GM23248 (cell line): ENCODE results near the gene TEPSIN. TPM values are rescaled to one million over a fixed set of nuclear protein-coding genes. Genes with fewer than 3 reads are reported as not detected.

ENCODE experiments used
- DNase-seq: peaks from one replicate; pipeline ENCODE4 v3.0.0-alpha.2; 2015
- H2AFZ ChIP-seq: fragments of 200-600 bp; sonication (generic); 2 replicates; pipeline ENCODE4 v1.6.1; 2016; ENCODE audit warnings: antibody characterized with exemption
- H3F3A ChIP-seq: fragments of 200-600 bp; sonication (generic); 2 replicates; pipeline ENCODE4 v1.6.1; 2016; ENCODE audit warnings: mild to moderate bottlenecking, antibody characterized with exemption, mixed run types; ENCODE audit not compliant: insufficient read depth
- H3K27ac ChIP-seq: fragments of 200-600 bp; sonication (generic); 2 replicates; pipeline ENCODE4 v1.5.1; 2016; ENCODE audit warnings: mild to moderate bottlenecking
- H3K27me3 ChIP-seq: fragments of 200-600 bp; sonication (generic); replicated peaks from 2 replicates; pipeline ENCODE4 v1.6.1; 2016; ENCODE audit warnings: mild to moderate bottlenecking; ENCODE audit not compliant: insufficient read depth
- H3K36me3 ChIP-seq: fragments of 200-600 bp; sonication (generic); 2 replicates; pipeline ENCODE4 v1.6.1; 2016; ENCODE audit warnings: low read depth, mild to moderate bottlenecking
- H3K4me1 ChIP-seq: fragments of 200-600 bp; sonication (generic); 2 replicates; pipeline ENCODE4 v1.6.1; 2016; ENCODE audit warnings: mild to moderate bottlenecking; ENCODE audit not compliant: insufficient read depth
- H3K4me2 ChIP-seq: fragments of 200-600 bp; sonication (generic); one replicate; pipeline ENCODE4 v1.6.1; 2016; ENCODE audit warnings: mild to moderate bottlenecking; ENCODE audit not compliant: unreplicated experiment
- H3K4me3 ChIP-seq: fragments of 200-600 bp; sonication (generic); 2 replicates; pipeline ENCODE4 v1.5.1; 2016; ENCODE audit warnings: mild to moderate bottlenecking
- H3K79me2 ChIP-seq: fragments of 200-600 bp; sonication (generic); 2 replicates; pipeline ENCODE4 v1.6.1; 2016; ENCODE audit warnings: mild to moderate bottlenecking; ENCODE audit not compliant: insufficient read depth
- H3K9ac ChIP-seq: fragments of 200-600 bp; sonication (generic); 2 replicates; pipeline ENCODE4 v1.6.1; 2016; ENCODE audit warnings: mild to moderate bottlenecking
- H3K9me2 ChIP-seq: fragments of 200-600 bp; sonication (generic); 2 replicates; pipeline ENCODE4 v1.6.1; 2016; ENCODE audit warnings: mixed run types, mild to moderate bottlenecking, moderate library complexity; ENCODE audit not compliant: insufficient read depth
- H3K9me3 ChIP-seq: fragments of 200-600 bp; sonication (generic); one replicate; pipeline ENCODE4 v1.6.1; 2017; ENCODE audit warnings: low read depth
- H4K20me1 ChIP-seq: fragments of 200-600 bp; sonication (generic); 2 replicates; pipeline ENCODE4 v1.6.0; 2016; ENCODE audit not compliant: insufficient read depth
- EZH2 ChIP-seq: fragments of 200-600 bp; sonication (generic); IDR thresholded peaks from 2 replicates; pipeline ENCODE4 v1.6.1; 2018; ENCODE audit warnings: antibody characterized with exemption, mild to moderate bottlenecking; ENCODE audit not compliant: insufficient read depth, poor library complexity, severe bottlenecking
- EZH2phosphoT487 ChIP-seq: fragments of 200-600 bp; sonication (generic); IDR thresholded peaks from 2 replicates; pipeline ENCODE4 v1.6.1; 2018; ENCODE audit warnings: antibody characterized with exemption, moderate library complexity, mild to moderate bottlenecking, low read depth; ENCODE audit not compliant: insufficient read depth
- WGBS, 2 experiments: methylation state at CpG; one replicate each; pipeline ENCODE4 v1.1.6; 2015 to 2017; ENCODE audit warnings: low lambda C conversion rate in 2 of 2, low coverage in 1 of 2; ENCODE audit errors: missing lambda C conversion rate in 2 of 2; 5-methylcytosine and 5-hydroxymethylcytosine counted together
- in situ Hi-C: fragments of 300-500 bp; cut with MboI; formaldehyde crosslinking; loops from 2 replicates; pipeline ENCODE4 v1.15.0; 2020
- polyA plus RNA-seq: library from polyadenylated mRNA; unstranded; fragments of >200 nt; fragmentation: Nextera tagmentation; extraction: Ambion mirVana; gene quantifications from 2 replicates; pipeline ENCODE4 v1.2.1, GENCODE V29; 2016
- total RNA-seq: library from RNA; depleted of rRNA; stranded (reverse); fragments of >200 nt; shearing (Covaris generic); gene quantifications from 2 replicates; pipeline ENCODE4 v1.2.3, GENCODE V29; 2014

Gene TEPSIN
- total and polyA plus RNA-seq, 2 experiments from 2014 or later = 2.7 to 16.1 TPM

DNA sequence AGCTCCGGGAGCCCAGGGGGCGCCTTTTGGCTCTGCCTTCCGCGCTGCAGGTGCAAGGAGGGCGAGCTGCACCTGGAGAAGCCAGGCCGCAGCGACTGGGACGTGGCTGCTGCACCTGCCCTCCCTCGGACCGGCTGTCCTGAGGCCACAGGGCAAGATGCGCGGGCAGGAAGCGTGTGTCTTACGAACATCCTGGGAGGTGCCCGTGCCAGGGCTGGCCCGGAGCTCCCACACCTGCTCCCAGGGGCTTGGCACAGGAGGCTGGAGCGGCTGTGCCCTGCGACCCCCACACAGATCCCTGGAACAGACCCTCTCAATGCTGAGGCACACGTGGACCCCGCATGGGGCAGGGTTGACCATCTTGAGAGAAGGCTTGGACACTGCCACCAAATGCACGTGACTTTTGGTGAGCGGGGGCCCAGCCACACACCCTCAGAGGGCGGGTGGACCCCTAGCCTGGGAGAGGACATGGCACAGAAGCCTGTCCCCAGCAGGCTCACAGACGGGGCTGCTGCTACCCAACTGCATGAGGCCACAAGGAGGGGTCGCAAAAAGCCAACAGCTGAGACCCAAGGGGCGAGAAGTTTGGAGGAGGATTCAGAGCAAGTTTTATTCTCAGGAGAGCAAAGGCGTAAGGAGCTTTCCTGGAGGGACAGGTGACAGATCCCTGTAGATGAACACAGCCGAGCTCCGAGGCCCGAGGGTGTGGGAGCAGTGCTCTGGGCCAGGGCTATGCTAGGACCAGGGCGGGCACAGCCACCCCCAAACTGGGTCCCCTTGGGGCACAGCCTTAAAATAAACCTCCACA lies 11.6 kb upstream of the TEPSIN start:
- no peaks in the 10 kb centered on the region for H3K27me3 ChIP-seq
- no peak overlapping the region for H3K27ac ChIP-seq
- in situ Hi-C loops = no loop called here
- H3K4me3 ChIP-seq = no peak overlapping the region
- no peaks in the 10 kb centered on the region for H3K36me3 ChIP-seq
- H3K79me2 ChIP-seq = peaks cover 7% of the 10 kb centered on the region; the same call in 1 of the 2 replicates
- no peak overlapping the region for H2AFZ ChIP-seq
- no peaks in the 10 kb centered on the region for H3K9me2 ChIP-seq
- H3F3A ChIP-seq = no peaks in the 10 kb centered on the region
- no peak for DNase-seq
- 90 to 92% methylated on average over 29 to 31 of the region's 31 CpGs for WGBS, 2 experiments
- no peaks in the 10 kb centered on the region for H3K9me3 ChIP-seq
- no peaks in the 10 kb centered on the region for H4K20me1 ChIP-seq
- TF ChIP-seq EZH2 (no peak), EZH2phosphoT487 (no peak)
- no peak overlapping the region for H3K4me2 ChIP-seq
- no peaks in the 10 kb centered on the region for H3K4me1 ChIP-seq
- no peak overlapping the region for H3K9ac ChIP-seq

DNA sequence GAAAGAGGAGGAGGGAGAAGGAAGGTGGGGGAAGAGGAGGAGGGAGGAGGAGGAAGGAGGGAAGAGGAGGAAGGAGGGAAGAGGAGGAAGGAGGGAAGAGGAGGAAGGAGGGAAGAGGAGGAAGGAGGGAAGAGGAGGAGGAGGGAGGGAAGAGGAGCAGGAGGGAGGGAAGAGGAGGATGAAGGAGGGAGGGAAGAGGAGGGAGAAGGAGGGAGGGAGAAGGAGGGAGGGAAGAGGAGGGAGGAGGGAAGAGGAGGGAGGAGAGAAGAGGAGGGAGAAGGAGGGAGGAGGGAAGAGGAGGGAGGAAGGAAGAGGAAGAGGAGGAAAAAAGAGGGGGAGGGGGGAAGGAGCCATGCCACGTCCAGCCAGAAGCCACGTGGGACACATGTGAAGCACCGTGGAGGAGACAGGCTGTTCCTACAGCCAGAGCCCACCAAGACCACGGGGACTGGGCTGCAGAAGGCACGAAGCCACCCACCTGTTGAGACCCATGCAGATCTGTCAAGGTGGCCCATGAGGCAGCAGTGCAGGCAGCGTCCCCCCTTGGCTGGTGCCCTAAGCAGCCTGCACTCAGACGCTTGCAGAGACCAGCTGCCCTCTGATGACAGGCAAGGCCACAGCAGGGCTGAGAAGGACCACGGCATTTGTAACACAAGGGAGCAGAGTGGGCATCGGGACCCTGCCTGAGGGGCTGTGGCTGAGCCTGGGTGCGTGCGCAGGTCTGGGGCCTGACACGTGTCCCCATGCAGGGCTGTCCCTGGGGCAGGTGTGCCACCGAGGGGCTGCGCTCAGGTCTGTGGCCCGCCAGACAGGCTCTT lies 10.6 kb upstream of the TEPSIN start:
- in situ Hi-C loops = no loop called here
- WGBS, 2 experiments = 85 to 88% methylated on average over 12 to 15 of the region's 15 CpGs

DNA sequence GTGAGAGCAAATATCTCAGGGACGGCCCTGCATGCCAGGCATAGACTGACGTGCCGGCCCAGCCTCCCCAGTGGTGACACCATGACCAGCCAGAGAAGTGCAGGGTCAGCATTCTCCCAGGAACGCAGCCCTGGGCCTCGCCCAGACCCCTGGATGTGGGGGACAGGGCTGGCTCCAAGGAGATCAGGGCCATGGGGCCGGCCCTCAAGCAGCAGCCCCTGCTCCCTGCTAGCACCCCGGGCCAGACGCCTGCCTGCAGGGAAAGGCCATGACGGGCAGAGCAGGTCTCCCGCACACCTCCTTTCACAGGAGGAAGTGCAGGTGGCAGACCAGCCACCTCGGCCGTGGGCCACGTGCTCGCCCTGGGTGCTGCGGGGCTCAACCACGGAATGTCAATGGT lies 9.8 kb upstream of the TEPSIN start:
- TF ChIP-seq EZH2phosphoT487 = no peak
- TF ChIP-seq EZH2 = no peak
- H3K27ac ChIP-seq = no peak overlapping the region
- no peak overlapping the region for H3K9ac ChIP-seq
- no peaks in the 10 kb centered on the region for H4K20me1 ChIP-seq
- H3K9me2 ChIP-seq = no peaks in the 10 kb centered on the region
- no peaks in the 10 kb centered on the region for H3K4me1 ChIP-seq
- no peaks in the 10 kb centered on the region for H3F3A ChIP-seq
- no peaks in the 10 kb centered on the region for H3K36me3 ChIP-seq
- DNase-seq = no peak
- in situ Hi-C loops = no loop called here
- no peak overlapping the region for H3K4me3 ChIP-seq
- H3K9me3 ChIP-seq = no peaks in the 10 kb centered on the region
- H2AFZ ChIP-seq = no peak overlapping the region
- H3K4me2 ChIP-seq = no peak overlapping the region
- WGBS, 2 experiments = 84 to 92% methylated on average over 15 of the region's 16 CpGs
- no peaks in the 10 kb centered on the region for H3K27me3 ChIP-seq
- H3K79me2 ChIP-seq = peaks cover 3% of the 10 kb centered on the region; the same call in 1 of the 2 replicates

More for the DNA sequence above, 10.6 kb upstream of the TEPSIN start:
- no peak for DNase-seq
- no peak overlapping the region for H3K27ac ChIP-seq
- no peak overlapping the region for H2AFZ ChIP-seq
- no peak for TF ChIP-seq EZH2phosphoT487
- TF ChIP-seq EZH2 = no peak
- no peaks in the 10 kb centered on the region for H3K9me3 ChIP-seq
- H3K4me1 ChIP-seq = no peaks in the 10 kb centered on the region
- no peaks in the 10 kb centered on the region for H3K27me3 ChIP-seq
- H3F3A ChIP-seq = no peaks in the 10 kb centered on the region
- no peaks in the 10 kb centered on the region for H3K36me3 ChIP-seq
- H3K9me2 ChIP-seq = no peaks in the 10 kb centered on the region
- H3K4me2 ChIP-seq = no peak overlapping the region
- no peaks in the 10 kb centered on the region for H4K20me1 ChIP-seq
- no peak overlapping the region for H3K4me3 ChIP-seq
- H3K79me2 ChIP-seq = peaks cover 7% of the 10 kb centered on the region; the same call in 1 of the 2 replicates
- H3K9ac ChIP-seq = no peak overlapping the region

DNA sequence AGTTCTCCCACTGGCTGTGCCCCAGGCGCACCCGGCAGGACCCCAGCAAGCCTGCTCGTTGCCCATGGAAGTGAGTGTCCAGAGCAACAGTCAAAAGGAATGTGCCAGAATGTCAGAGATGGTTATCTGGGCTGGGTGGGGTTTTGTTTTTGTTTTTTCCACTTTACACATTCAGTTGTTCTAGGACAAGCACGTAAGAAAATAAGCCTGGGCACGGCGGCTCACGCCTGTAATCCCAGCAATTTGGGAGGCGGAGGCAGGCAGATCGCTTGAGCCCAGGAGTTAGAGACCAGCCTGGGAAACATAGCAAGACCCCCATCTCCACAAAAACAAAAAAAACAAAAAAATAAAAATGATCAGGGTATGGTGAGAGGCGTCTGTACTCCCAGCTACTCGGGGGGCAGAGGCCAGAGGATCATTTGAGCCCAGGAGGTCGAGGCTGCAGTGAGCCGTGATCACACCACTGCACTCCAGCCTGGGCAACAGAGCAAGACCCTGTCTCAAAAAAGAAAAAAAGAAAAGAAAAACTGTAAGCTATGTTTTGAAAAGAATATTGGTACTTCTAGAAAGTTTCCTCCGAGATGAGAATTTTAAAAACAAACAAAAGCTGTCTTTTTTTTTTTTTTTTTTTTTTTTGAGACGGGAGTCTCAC lies 8.6 kb upstream of the TEPSIN start:
- H3K27ac ChIP-seq = no peak overlapping the region
- in situ Hi-C loops = no loop called here
- DNase-seq = no peak
- no peaks in the 10 kb centered on the region for H4K20me1 ChIP-seq
- H3K9ac ChIP-seq = no peak overlapping the region
- H3K9me3 ChIP-seq = no peaks in the 10 kb centered on the region
- no peaks in the 10 kb centered on the region for H3K4me1 ChIP-seq
- no peak overlapping the region for H3K4me3 ChIP-seq
- H3F3A ChIP-seq = no peaks in the 10 kb centered on the region
- no peaks in the 10 kb centered on the region for H3K36me3 ChIP-seq
- no peaks in the 10 kb centered on the region for H3K79me2 ChIP-seq
- no peak overlapping the region for H2AFZ ChIP-seq
- TF ChIP-seq EZH2phosphoT487 = no peak
- no peak for TF ChIP-seq EZH2
- H3K27me3 ChIP-seq = no peaks in the 10 kb centered on the region
- H3K4me2 ChIP-seq = no peak overlapping the region
- no peaks in the 10 kb centered on the region for H3K9me2 ChIP-seq
- WGBS, 2 experiments = 89 to 92% methylated on average over 13 to 15 of the region's 15 CpGs
